Testis (tissue), 2 donors: ENCODE results near the gene KRTAP10-9.

ENCODE experiments used
- POLR2A ChIP-seq: fragments of 450-650 bp; IDR thresholded peaks from one replicate; pipeline ENCODE4 v1.6.1; 2017; ENCODE audit warnings: antibody characterized with exemption, mild to moderate bottlenecking, moderate library complexity
- TF ChIP-seq, protein P1 (sequence below), 3 experiments: fragments of 450-650 bp in 2 of 3; fragments of 200-600 bp in 1 of 3; sonication (generic) in 1 of 3; IDR thresholded peaks; one replicate each; pipeline ENCODE4 v1.5.1; 2016 to 2019; ENCODE audit warnings: antibody characterized with exemption in 3 of 3, mild to moderate bottlenecking in 2 of 3, moderate library complexity in 1 of 3

DNA sequence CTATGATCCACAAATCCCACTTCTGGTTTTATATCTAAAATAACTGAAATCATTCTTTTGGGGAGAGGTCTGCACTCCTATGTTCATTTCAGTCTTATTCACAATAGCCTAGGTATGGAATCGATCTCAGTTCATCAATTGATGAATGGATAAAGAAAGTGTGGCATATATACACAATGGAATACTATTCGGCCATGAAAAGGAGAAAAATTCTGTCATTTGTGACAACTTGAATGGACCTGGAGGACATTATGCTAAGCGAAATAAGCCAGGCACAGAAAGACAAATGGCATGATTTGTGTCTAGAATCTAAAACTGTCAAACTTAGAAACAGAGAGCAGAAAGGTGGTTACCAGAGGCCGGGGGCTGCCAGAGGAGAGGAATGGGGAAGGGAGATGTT lies 20.4 kb upstream of the KRTAP10-9 start:
- TF ChIP-seq, protein P1, sequence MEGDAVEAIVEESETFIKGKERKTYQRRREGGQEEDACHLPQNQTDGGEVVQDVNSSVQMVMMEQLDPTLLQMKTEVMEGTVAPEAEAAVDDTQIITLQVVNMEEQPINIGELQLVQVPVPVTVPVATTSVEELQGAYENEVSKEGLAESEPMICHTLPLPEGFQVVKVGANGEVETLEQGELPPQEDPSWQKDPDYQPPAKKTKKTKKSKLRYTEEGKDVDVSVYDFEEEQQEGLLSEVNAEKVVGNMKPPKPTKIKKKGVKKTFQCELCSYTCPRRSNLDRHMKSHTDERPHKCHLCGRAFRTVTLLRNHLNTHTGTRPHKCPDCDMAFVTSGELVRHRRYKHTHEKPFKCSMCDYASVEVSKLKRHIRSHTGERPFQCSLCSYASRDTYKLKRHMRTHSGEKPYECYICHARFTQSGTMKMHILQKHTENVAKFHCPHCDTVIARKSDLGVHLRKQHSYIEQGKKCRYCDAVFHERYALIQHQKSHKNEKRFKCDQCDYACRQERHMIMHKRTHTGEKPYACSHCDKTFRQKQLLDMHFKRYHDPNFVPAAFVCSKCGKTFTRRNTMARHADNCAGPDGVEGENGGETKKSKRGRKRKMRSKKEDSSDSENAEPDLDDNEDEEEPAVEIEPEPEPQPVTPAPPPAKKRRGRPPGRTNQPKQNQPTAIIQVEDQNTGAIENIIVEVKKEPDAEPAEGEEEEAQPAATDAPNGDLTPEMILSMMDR (IDR thresholded peaks at IDR 0.05), result no peak
- no peak for TF ChIP-seq POLR2A
